Upper lobe of right lung (tissue), 1 donor: Measurements from ENCODE around the gene CHD2. TPM values are rescaled to one million over a fixed set of nuclear protein-coding genes. Genes with fewer than 3 reads are reported as not detected.

ENCODE experiments used
- ATAC-seq: fragments of 200-7000 bp; cut with Tn5 transposase; one replicate; pipeline ENCODE4 v1.9.1; 2020; ENCODE audit warnings: mild to moderate bottlenecking, moderate library complexity
- DNase-seq: peaks from one replicate; pipeline ENCODE4 v3.0.0-alpha.2; 2020
- H3K27ac ChIP-seq: fragments of 200-600 bp; one replicate; pipeline ENCODE4 v1.8.0; 2022
- H3K27me3 ChIP-seq: fragments of 200-600 bp; one replicate; pipeline ENCODE4 v1.8.0; 2022; ENCODE audit warnings: mild to moderate bottlenecking
- H3K36me3 ChIP-seq: fragments of 200-600 bp; one replicate; pipeline ENCODE4 v1.8.0; 2022
- H3K4me1 ChIP-seq: fragments of 200-600 bp; one replicate; pipeline ENCODE4 v1.8.0; 2022
- H3K4me3 ChIP-seq: fragments of 200-600 bp; one replicate; pipeline ENCODE4 v1.8.0; 2022; ENCODE audit warnings: mild to moderate bottlenecking
- H3K9me3 ChIP-seq: fragments of 200-600 bp; one replicate; pipeline ENCODE4 v1.8.0; 2022
- intact Hi-C: fragments of 100-400 bp; cut with DNase I; formaldehyde crosslinking; loops from one replicate; pipeline ENCODE4 v1.11.0; 2022
- total RNA-seq: library from RNA; stranded (reverse); fragmentation: NEBNext Ultra II Directional; extraction: Animal tissue kit (Norgen Biotek cat#: 25700); gene quantifications from one replicate; pipeline ENCODE4 v1.2.1, GENCODE V29; 2021
- TF ChIP-seq, protein P1 (sequence below): fragments of 200-600 bp; IDR thresholded peaks from one replicate; pipeline ENCODE4 v1.8.0; 2022; ENCODE audit warnings: antibody characterized with exemption
- donor health status: DM: no; HTN: yes; CAD: no; lungs with severe emphysema.

Gene CHD2
- total RNA-seq, 1 donor from 2014 or later, result 161 TPM

DNA sequence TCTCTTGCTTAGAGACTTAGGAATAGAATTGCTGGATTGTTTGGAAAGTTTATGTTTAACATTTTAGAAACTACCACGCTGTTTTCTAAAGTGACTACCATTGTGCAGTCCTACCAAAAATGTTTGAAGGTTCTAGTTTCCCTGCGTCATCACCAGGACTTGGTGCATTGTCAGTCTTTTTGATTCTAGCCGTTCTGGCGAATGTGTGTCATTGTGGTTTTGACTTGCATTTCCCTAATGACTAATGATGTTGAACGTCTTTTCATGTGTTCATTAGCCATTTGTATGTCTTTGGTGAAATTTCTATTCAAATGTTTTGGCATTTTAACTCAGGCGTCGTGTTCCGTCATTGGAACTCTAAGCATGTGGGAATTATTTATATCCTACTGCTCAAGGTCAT is 58.0 kb downstream of the CHD2 start:
- Histone ChIP-seq H3K36me3 (peaks cover 95% of the 10 kb centered on the region), H3K27ac (no peak overlapping the region), H3K9me3 (no peaks in the 10 kb centered on the region), H3K4me1 (no peaks in the 10 kb centered on the region), H3K4me3 (no peak overlapping the region), H3K27me3 (no peaks in the 10 kb centered on the region)
- DNase-seq, result no peak
- no peak for ATAC-seq
- TF ChIP-seq, protein P1, sequence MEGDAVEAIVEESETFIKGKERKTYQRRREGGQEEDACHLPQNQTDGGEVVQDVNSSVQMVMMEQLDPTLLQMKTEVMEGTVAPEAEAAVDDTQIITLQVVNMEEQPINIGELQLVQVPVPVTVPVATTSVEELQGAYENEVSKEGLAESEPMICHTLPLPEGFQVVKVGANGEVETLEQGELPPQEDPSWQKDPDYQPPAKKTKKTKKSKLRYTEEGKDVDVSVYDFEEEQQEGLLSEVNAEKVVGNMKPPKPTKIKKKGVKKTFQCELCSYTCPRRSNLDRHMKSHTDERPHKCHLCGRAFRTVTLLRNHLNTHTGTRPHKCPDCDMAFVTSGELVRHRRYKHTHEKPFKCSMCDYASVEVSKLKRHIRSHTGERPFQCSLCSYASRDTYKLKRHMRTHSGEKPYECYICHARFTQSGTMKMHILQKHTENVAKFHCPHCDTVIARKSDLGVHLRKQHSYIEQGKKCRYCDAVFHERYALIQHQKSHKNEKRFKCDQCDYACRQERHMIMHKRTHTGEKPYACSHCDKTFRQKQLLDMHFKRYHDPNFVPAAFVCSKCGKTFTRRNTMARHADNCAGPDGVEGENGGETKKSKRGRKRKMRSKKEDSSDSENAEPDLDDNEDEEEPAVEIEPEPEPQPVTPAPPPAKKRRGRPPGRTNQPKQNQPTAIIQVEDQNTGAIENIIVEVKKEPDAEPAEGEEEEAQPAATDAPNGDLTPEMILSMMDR, result no peak
- intact Hi-C loops, result no loop called here

DNA sequence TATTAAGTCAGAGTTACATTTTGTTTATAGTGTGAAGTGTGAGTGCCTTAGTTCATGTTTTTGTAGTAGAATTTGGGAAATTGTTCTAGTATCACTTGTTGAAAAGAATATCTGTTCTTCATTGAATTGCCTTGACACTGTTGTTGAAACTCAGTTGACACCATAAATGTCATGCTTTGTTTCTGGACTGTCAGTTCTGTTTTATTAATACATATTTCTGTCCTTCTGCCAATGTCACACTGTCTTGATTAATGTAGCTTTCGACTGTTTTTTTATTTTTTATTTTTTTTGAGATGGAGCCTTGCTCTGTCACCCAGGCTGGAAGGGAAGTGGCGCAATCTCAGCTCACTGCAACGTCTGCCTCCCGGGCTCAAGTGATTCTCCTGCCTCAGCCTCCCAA is 59.1 kb downstream of the CHD2 start:
- TF ChIP-seq, protein P1, result no peak
- H3K4me3 ChIP-seq, result no peak overlapping the region
- H3K27me3 ChIP-seq, result no peaks in the 10 kb centered on the region
- peaks cover 9% of the 10 kb centered on the region for H3K4me1 ChIP-seq
- ATAC-seq (no peak), DNase-seq (no peak)
- no peaks in the 10 kb centered on the region for H3K9me3 ChIP-seq
- no peak overlapping the region for H3K27ac ChIP-seq
- intact Hi-C loops, result no loop called here
- H3K36me3 ChIP-seq, result peaks cover 93% of the 10 kb centered on the region

DNA sequence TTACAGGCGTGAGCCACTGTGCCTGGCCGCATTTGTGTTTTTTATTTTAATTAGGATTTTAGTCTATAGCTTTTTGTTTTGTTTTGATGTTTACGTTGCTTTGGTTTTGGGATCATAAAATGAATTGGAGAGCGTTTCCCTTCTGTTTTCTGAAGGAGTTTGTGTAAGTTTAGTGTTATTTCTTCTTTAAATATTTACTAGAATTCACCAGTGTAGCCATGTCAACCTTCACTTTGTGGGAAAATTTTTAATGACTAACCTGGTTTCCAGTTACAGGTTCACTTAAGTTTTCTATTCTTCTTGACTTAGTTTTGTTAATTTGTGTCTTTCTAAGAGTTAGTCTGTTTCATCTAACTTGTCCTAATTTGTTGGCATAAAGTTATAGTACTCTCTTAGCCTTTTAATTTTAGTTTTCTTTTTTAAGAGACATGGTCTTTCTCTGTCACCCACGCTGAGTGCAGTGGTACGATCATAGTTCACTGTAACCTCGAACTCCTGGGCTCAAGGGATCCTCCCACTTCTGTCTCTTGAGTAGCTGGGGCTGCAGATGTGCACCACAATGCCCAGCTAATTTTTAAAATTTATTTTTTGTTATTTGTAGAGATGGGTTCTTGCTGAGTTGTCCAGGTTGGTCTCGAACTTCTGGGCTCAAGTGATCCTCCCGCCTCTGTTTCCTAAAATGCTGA is 61.0 kb downstream of the CHD2 start:
- H3K4me1 ChIP-seq, result peaks cover 9% of the 10 kb centered on the region
- H3K36me3 ChIP-seq, result peaks cover 90% of the 10 kb centered on the region

DNA sequence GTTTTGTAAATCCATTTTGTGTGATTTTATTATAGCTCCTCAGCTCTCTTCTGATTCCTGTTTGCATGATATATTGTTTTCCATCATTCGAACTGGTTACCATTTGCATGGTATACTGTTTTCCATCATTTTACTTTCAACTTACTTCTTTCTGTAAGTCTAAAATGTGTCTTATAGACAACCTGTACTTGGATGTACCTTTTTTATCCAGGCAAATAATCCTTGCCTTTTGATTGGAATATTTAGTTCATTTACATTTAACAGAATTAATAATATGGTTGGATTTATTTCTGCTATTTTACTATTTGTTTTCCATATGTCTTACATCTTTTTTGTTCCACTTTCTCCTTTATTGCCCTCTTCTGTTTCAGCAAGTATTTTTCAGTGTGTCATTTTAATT is 62.8 kb downstream of the CHD2 start:
- no peak overlapping the region for H3K27ac ChIP-seq
- no peaks in the 10 kb centered on the region for H3K27me3 ChIP-seq
- TF ChIP-seq, protein P1, result no peak
- H3K9me3 ChIP-seq, result no peaks in the 10 kb centered on the region
- H3K4me1 ChIP-seq, result peaks cover 9% of the 10 kb centered on the region
- H3K36me3 ChIP-seq, result peaks cover 90% of the 10 kb centered on the region
- H3K4me3 ChIP-seq, result no peak overlapping the region
- intact Hi-C loops, result no loop called here
- ATAC-seq (no peak), DNase-seq (no peak)

More for the DNA sequence above, 61.0 kb downstream of the CHD2 start:
- TF ChIP-seq, protein P1, result no peak
- DNase-seq (no peak), ATAC-seq (no peak)
- Histone ChIP-seq H3K9me3 (no peaks in the 10 kb centered on the region), H3K27me3 (no peaks in the 10 kb centered on the region), H3K4me3 (no peak overlapping the region), H3K27ac (no peak overlapping the region)
- intact Hi-C loops, result no loop called here

DNA sequence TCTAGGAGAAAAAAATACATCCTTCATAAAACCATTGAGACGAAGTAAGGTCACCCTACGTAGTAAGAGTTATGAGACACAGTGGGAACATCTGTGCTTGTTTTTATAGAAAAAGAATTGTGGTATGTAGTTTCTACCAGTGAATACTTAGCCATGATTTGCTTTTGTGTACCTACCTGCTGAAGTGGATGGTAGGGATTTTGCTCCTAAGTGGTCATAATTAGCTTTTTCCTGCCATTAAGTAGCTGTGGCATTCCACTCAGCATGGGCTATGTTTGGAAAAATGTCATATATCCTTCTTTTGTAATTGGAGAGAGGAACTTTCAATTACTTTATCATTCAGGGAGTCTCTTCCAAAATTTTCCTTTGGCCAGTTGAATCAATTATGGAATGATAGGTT is 63.7 kb downstream of the CHD2 start:
- peaks cover 9% of the 10 kb centered on the region for H3K4me1 ChIP-seq
- ATAC-seq (no peak), DNase-seq (no peak)
- TF ChIP-seq, protein P1, result no peak
- intact Hi-C loops, result no loop called here
- no peaks in the 10 kb centered on the region for H3K9me3 ChIP-seq
- no peak overlapping the region for H3K4me3 ChIP-seq
- H3K36me3 ChIP-seq, result peaks cover 90% of the 10 kb centered on the region
- H3K27me3 ChIP-seq, result no peaks in the 10 kb centered on the region
- no peak overlapping the region for H3K27ac ChIP-seq
